ENCODE measurements around the gene SEMA3G.

DNA sequence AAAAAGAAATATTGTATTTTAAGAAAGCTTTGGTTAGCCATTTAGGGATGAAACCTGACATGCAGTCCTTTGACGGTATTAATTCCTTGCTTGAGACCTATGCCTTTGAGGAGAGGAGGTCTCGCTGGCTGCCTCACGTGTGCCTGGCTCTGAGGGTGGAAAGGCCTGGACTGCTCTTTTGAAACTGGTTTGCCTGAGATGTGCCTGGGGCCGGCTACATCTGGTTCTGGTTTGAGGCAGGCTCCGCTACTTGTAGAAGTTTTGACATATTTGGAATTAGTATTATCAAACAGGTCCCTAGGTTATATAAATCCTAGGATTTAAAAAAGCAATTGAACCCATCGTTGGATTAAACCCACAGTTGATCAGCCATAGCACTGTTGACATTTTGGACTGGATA is 17.0 kb upstream of the SEMA3G start:
- TF ChIP-seq, protein P1, sequence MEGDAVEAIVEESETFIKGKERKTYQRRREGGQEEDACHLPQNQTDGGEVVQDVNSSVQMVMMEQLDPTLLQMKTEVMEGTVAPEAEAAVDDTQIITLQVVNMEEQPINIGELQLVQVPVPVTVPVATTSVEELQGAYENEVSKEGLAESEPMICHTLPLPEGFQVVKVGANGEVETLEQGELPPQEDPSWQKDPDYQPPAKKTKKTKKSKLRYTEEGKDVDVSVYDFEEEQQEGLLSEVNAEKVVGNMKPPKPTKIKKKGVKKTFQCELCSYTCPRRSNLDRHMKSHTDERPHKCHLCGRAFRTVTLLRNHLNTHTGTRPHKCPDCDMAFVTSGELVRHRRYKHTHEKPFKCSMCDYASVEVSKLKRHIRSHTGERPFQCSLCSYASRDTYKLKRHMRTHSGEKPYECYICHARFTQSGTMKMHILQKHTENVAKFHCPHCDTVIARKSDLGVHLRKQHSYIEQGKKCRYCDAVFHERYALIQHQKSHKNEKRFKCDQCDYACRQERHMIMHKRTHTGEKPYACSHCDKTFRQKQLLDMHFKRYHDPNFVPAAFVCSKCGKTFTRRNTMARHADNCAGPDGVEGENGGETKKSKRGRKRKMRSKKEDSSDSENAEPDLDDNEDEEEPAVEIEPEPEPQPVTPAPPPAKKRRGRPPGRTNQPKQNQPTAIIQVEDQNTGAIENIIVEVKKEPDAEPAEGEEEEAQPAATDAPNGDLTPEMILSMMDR (IDR thresholded peaks at IDR 0.05; ENCODE audit: borderline replicate concordance, extremely low read depth, low read length, poor library complexity, severe bottlenecking): no peak
- no peak for TF ChIP-seq EZH2 (IDR thresholded peaks at IDR 0.05; ENCODE audit: borderline replicate concordance, low read depth, low read length, severe bottlenecking)
